Stimulated activated CD8-positive, alpha-beta memory T cell treated with anti-CD3 and anti-CD28 coated beads, Interleukin-2, amount 100 ng/mL, for 1 hour (primary cell): ENCODE results near the gene BCAM.
"Not testable (repeated sequence)": the region's sequence is repeated elsewhere in the genome, so short reads cannot be mapped to it uniquely, and the experiment has no call there.

Experiments used
- DNase-seq, 2 donors: peaks; one replicate each; pipeline ENCODE4 v3.0.0-alpha.2; 2020; ENCODE audit warnings: low read depth in 2 of 2

Gene BCAM

GRCh38 chr19:44816301-44816700 lies 7.4 kb downstream of the BCAM start:
- no peak for DNase-seq

GRCh38 chr19:44817725-44818465 lies 9.0 kb downstream of the BCAM start:
- no peak for DNase-seq

DNA sequence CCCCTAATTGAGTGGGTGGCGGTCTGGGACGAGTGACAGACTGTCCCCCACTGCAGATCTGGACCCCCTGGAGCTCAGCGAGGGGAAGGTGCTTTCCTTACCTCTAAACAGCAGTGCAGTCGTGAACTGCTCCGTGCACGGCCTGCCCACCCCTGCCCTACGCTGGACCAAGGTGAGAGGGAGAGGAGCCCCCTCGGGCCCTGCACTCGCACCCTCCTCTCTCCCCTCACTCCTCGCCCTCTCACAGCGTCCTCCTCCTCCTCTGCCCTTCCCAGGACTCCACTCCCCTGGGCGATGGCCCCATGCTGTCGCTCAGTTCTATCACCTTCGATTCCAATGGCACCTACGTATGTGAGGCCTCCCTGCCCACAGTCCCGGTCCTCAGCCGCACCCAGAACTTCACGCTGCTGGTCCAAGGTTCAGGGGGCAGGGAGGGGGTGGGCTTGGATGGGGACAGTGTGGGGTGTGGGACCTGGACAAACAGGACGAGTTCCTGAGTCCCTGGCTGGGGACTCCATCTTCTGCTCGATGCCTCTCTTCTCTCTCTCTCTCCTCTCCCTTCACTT lies 9.6 kb downstream of the BCAM start:
- DNase-seq: no peak

GRCh38 chr19:44819246-44819832 lies 10.4 kb downstream of the BCAM start:
- no peak for DNase-seq

GRCh38 chr19:44820648-44821609 lies 12.0 kb downstream of the BCAM start:
- no peak for DNase-seq

GRCh38 chr19:44822177-44822576 lies 13.3 kb downstream of the BCAM start:
- DNase-seq: no peak

DNA sequence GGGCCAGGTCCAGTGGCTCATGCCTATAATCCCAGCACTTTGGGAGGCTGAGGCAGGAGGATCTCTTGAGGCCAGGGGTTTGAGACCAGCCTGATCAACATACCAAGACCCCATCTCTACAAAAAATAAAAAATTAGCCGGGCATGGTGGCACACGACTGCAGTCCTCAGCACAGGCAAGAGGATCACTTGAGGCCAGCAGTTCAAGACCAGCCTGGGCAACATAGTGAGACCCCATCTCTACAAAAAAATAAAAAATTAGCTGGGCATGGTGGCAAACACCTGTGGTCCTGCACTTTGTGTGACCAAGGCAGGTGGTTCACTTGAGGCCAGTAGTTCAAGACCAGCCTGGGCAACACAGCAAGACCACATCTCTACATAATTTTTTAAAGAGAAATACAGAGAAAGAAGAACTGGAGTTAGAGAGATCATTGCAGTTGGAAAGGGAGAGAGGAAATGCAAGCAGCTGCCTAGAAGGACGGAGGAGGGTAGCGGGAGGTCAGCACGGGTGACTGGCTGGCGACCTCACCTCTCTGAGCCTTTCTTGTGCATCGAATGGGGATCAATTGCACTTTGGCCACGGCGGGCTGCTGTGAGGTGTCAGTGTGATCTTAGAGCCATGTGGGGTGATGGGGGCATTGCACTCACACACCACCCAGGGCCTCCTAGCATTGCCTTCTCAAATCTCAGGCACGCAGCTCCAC lies 13.9 kb downstream of the BCAM start:
- no peak for DNase-seq

DNA sequence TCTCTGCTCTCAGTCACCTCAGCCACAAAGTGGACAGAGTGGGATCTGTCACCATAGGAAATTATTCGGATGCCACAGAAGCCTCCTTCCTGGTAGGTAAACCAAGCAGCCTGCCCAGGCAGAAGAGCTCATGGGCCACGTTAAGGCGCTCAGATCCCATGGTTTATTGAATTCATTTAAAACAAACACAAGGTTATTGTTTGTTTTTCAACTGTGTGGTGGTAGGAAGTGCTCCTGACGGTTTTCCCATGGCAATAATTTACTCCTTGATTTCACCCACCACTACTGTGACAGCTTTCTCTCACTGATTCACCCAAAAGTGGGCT lies 14.4 kb downstream of the BCAM start:
- DNase-seq: no peak

GRCh38 chr19:44824761-44825160 lies 15.9 kb downstream of the BCAM start:
- DNase-seq: no peak

- not testable (repeated sequence) for DNase-seq
Measured at GRCh38 chr19:44832875-44833274, 24.0 kb downstream of the BCAM start.

- DNase-seq: not testable (repeated sequence)
Measured at GRCh38 chr19:44834399-44834798, 25.5 kb downstream of the BCAM start.

- no peak for DNase-seq
Measured at GRCh38 chr19:44839276-44839675, 30.4 kb downstream of the BCAM start.

GRCh38 chr19:44840811-44841210 lies 31.9 kb downstream of the BCAM start:
- no peak for DNase-seq

GRCh38 chr19:44841231-44841630 lies 32.3 kb downstream of the BCAM start:
- DNase-seq: no peak

DNA sequence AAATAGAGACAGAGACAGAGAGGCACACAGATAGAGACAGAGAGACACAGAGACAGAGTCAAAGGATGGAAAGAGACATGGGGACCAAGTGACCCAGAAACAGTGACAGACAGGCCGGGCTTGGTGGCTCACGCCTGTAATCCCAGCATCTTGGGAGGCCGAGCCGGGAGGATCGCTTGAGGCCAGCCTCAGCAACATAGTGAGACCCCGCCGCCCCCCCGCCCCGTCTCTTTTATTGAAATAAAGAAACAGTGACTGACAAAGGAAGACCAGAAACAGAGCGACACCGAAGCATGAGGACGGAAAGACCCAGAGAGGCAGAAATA lies 36.3 kb downstream of the BCAM start:
- DNase-seq: no peak

DNA sequence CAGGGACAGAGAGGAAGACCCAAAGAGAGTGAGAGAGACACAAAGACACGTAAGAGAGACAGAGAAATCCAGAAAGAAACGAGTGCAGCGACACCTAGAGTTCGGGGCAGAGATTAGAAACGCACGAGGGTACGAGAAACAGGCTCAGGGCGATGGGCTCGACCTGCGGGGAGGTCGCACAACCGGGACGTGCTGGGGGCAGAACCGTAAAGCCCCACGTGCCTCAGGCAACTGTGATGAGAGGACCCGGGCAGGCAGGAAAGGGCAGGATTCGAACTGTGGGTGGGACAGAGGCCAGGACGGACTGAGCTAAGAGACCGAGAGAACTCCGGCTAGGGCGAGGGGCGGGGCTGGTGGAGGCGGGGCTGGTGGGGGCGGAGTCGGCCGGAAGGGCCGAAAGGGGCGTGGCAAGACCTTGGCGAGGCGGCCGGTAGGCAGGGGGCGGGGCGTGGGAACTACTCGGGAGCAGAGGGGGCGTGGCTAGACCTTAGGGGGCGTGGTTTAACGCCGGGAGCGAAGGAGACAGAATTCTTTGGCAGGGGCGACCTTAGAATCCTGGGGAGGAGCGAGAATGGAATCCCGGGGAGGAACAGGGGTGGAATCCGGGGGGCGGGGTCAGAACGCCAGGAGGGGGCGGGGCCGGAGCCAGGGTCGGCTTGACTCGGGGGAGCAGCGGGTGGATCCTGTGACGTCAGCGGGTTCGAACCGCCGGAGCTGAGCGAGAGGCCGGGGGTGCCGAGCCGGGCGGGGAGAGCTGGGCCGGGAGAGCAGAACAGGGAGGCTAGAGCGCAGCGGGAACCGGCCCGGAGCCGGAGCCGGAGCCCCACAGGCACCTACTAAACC lies 36.9 kb downstream of the BCAM start, which contains the start of gene NECTIN2:
Gene NECTIN2 (plus strand): TSS at position 686 of the 843 bp plus-strand sequence. CDS start 229 bp downstream, outside the sequence.
- peak; percentile 42 to 53 for DNase-seq

GRCh38 chr19:44846455-44847143 lies 37.7 kb downstream of the BCAM start:
- DNase-seq: no peak

DNA sequence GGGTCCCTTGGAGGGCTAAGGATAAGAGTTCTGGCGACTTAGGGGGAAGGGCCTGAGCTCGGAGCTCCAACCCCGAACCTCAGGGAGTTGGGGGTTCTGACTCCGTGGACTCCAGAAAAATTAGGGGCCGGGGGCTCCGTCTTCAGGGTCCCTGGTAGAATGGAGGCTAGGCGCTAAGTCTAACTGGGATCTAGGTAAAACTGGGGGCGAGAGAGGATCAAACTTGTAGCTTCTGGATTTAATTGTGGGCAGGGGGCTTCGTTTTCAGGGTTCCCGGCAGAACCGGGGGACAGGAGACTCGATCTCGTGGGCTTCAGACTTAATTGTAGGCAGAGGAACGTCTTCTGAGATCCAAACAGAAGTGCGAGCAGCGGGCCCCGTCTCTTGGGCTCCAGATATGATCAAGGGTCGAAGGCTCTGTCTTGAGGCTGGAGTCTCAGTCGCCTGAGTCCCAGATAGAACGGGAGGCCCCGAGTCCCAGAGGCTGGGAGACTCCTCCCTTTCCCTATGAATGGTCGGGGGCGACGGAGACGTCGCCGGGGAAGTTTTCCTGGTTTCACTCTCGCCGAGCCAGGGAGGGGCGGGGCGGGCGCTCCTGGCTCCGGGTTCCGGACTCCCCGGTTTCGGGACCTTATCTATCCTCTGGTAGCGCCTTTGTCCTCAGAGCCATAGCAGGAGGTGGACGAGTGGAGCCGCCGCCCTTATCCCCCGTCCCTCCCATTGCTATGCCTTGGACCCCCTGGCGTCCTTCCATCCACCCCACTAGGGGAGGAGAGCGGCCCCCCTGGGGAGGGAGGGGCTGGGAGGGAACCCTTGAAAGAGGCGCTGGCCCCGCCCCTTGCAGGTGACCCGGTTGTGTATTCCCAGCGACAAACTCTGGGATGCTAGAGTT lies 38.5 kb downstream of the BCAM start:
- no peak for DNase-seq
